ENCODE data around the gene CCDC91.
A peak's percentile ranks its signal among the peaks of the same experiment; 100 is the strongest.
"Not testable (repeated sequence)": the region's sequence is repeated elsewhere in the genome, so short reads cannot be mapped to it uniquely, and the experiment has no call there.

The CCDC91 gene

DNA sequence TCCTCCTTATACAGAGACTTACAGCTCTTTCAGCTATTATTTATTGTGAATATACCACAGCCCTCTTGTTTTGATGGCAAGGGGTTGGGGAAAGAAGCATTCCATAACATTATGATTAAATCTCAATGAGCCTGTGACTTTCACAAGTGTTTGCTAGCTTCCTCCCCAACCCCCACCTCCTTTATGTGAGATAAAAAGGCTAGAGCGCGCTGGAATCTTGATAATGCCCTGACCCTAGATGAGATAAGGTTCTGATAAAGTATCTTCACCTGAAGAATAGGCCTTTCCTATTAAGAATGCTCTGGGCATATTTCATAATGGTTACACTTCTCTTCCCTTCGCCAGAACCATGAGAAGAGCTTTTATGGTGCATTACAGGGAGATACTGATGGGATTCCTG lies 236.8 kb downstream of the CCDC91 start:
- DNase-seq (ENCODE audit: low read depth, low spot score): no peak
- no peak overlapping the region for H3K27ac ChIP-seq

GRCh38 chr12:28440081-28440608 lies 249.9 kb downstream of the CCDC91 start:
- no peak overlapping the region for H3K27ac ChIP-seq
- DNase-seq (ENCODE audit: low read depth, low spot score): no peak

DNA sequence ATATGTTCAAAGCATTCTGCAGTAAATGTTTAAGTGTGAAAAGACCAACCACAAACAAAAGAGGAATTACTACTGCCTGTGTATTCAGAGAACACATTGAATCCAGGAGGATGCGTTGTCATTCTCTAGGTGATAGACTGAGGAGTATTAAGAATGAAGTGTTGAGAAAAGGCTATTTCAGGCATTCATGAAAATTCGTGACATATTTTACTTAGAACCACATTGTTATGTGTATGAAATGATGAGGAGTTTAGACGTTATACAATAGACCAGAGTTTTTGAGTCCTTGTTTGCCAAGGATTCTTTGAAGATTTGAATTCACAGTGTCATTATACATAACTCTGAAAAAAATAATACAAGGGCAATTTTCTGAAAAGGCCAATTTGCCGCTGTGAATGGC lies 251.8 kb downstream of the CCDC91 start:
- no peak for DNase-seq (ENCODE audit: low read depth, low spot score)
- no peak overlapping the region for H3K27ac ChIP-seq

GRCh38 chr12:28443337-28443736 lies 253.1 kb downstream of the CCDC91 start:
- no peak overlapping the region for H3K27ac ChIP-seq
- no peak for DNase-seq (ENCODE audit: low read depth, low spot score)

- no peak for DNase-seq (ENCODE audit: low read depth, low spot score)
- no peak overlapping the region for H3K27ac ChIP-seq
Measured at GRCh38 chr12:28446031-28446430, 255.8 kb downstream of the CCDC91 start.

DNA sequence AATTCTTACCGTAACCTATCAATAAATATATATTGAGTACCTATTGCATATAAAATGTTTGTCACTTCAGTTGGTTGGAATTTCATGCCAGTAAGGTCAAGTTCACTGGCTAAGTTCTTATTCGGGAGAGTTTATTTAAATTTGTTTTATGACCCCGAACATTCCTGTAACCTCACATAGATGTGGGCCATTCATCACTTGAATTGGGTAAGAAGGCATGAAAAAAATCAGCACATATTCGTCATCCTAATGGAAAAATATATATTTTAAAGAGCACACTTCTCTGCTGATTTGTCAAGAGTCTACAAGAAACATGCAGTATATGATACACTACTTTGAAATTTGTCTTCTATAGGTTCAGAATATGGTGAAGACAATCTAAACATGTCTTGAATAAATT lies 263.4 kb downstream of the CCDC91 start:
- DNase-seq (ENCODE audit: low read depth, low spot score): no peak
- H3K27ac ChIP-seq: no peak overlapping the region

DNA sequence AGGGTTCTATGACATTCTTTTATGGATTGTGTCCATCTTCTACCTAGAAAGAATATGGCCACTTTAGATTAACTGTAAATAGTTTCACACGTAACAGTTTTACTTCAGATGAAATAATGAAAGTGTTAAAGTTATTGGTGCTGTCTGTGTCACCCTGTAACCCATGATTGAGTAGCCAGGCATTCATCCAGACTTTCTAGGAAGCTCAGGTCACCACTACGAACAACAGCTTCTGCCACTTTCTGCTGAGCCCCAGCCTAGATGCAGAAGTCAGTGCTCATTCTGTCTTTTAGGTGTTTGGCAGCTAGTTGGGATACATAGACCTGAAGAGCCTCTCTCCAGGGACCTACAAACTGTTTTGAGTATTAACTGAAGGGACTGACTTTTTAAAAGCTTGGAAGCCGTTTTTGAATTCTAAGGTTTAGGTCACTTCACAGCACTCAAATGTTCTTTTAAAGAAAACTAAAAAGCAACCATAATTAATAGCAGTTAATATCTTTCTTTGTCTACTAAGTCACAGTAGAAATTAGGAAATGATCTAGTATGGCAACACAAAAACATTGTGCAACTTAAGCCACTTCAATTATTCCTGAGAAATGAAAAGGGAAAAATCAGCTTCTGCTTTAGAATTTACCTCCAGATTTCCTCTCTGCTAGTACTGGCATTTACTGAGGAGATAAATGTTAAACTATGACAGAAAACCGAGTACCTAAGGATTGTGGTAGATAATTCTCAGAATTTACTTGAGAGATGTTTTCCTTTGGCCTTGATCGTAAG lies 266.9 kb downstream of the CCDC91 start:
- DNase-seq (ENCODE audit: low read depth, low spot score): no peak
- no peak overlapping the region for H3K27ac ChIP-seq

DNA sequence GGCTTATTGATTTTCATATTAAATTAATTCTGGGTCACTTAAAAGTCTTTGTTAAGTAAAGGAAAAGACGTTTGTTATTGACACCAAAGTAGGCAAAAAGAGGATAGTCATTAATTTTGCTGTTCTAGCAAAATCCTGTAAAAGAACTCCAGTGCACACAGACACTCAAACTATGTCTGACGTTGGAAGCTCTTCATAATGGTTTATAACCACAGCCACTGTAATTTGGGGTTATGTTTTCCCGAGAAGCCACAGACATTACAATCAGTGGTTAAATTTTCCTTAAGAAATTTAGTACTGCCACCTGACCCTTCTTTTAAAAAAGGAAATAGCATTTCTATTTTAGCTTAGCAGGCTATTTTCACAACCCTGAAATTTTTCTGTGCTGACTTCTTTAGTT lies 267.5 kb downstream of the CCDC91 start:
- no peak overlapping the region for H3K27ac ChIP-seq
- DNase-seq (ENCODE audit: low read depth, low spot score): no peak

GRCh38 chr12:28459481-28459880 lies 269.2 kb downstream of the CCDC91 start:
- DNase-seq (ENCODE audit: low read depth, low spot score): no peak

DNA sequence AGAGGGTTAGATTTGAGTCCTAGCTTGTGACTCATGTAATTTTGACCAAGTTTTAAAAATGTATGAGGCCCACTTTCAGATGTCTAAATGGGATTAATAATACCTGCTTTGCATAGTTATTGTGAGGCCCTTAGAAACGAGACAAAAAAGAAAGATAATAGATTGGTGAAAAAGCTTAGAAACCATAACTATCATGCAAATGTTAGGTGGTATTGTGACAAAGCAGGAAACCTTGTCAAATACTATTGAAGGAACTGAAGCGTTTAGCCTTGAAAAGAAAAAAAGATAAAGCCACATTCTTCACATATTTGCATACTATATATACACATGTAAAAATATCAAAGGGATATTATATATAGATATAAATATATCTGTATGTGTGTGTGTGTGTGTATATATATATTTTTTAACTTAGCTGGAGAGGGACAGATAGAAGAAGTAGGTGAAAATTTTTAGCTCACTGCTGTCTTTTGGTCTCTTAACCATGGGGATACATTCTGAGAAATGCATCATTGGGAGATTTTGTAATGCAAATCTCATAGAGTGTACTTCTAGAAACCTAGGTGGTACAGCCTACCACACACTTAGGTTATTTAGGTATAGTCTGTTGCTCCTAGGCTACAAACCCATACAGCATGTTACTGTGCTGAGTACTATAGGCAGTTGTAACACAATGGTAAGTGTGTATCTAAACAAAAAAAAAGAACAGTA lies 270.3 kb downstream of the CCDC91 start:
- H3K27ac ChIP-seq: no peak overlapping the region
- DNase-seq (ENCODE audit: low read depth, low spot score): no peak

More at GRCh38 chr12:28459481-28459880, 269.2 kb downstream of the CCDC91 start:
- no peak overlapping the region for H3K27ac ChIP-seq

GRCh38 chr12:28463396-28463795 lies 273.1 kb downstream of the CCDC91 start:
- DNase-seq (ENCODE audit: low read depth, low spot score): no peak
- no peak overlapping the region for H3K27ac ChIP-seq

DNA sequence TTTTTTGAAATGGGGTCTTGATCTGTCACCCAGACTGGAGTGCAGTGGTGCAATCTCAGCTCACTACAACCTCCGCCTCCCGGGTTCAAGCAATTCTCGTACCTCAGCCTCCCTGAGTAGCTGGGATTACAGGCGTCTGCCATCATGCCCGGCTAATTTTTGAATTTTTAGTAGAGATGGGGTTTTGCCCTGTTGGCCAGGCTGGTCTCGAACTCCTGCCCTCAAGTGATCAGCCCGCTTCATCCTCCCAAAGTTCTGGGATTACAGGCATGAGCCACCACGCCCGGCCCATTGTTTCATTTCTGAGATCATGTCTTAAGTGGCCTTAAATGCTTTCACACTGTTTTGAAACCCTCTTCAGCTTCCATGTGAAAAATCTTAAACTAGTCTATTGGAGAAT lies 281.5 kb downstream of the CCDC91 start:
- DNase-seq (ENCODE audit: low read depth, low spot score); H3K27ac ChIP-seq: not testable (repeated sequence)

GRCh38 chr12:28476206-28476605 lies 285.9 kb downstream of the CCDC91 start:
- not testable (repeated sequence) for H3K27ac ChIP-seq; DNase-seq (ENCODE audit: low read depth, low spot score)

GRCh38 chr12:28479097-28479496 lies 288.8 kb downstream of the CCDC91 start:
- not testable (repeated sequence) for DNase-seq (ENCODE audit: low read depth, low spot score); H3K27ac ChIP-seq

DNA sequence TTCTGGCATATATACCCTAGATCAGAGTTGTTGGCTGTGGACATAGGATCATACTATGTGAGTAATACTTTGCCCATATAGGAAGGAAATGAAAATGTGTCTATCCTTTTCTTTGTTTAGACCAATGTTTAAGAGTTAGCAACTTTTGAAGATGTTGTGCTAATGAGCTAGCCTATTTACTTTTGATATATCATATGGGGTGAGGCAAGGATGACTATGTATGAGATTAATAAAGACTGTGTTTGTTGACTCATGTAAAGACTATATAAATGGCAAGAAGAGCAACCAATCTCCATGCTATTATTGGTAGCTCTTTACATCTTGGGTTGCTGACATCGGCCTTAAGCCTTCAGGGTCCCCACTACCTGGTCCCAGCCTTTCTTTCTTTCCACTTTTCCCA lies 289.4 kb downstream of the CCDC91 start:
- H3K27ac ChIP-seq: no peak overlapping the region
- no peak for DNase-seq (ENCODE audit: low read depth, low spot score)

GRCh38 chr12:28484156-28484555 lies 293.9 kb downstream of the CCDC91 start:
- no peak overlapping the region for H3K27ac ChIP-seq
- no peak for DNase-seq (ENCODE audit: low read depth, low spot score)

DNA sequence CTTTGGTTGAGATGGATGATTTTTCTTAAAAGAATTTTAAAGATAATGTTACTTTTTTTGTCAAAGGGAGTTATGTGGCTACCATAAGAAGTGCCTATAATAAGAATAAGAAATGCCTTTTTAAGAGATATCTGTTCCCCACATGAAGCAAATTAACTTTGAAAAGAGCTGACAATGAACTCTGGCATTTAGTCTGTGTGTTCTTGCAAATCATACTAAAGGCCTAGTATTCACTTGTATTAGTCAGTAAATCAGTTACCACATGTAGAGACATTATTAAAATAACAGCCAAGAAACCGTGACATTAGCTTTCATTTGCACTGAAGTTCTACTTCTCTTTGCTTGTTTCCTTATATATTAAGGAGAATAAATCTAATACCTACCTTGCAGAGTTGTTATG lies 296.3 kb downstream of the CCDC91 start:
- DNase-seq (ENCODE audit: low read depth, low spot score): no peak
- H3K27ac ChIP-seq: no peak overlapping the region

GRCh38 chr12:28489246-28489645 lies 299.0 kb downstream of the CCDC91 start:
- DNase-seq (ENCODE audit: low read depth, low spot score): no peak
- H3K27ac ChIP-seq: peak overlapping the region; percentile 12

GRCh38 chr12:28497889-28498411 lies 307.7 kb downstream of the CCDC91 start:
- DNase-seq (ENCODE audit: low read depth, low spot score): peak; percentile 81
- H3K27ac ChIP-seq: peak overlapping the region; percentile 51

DNA sequence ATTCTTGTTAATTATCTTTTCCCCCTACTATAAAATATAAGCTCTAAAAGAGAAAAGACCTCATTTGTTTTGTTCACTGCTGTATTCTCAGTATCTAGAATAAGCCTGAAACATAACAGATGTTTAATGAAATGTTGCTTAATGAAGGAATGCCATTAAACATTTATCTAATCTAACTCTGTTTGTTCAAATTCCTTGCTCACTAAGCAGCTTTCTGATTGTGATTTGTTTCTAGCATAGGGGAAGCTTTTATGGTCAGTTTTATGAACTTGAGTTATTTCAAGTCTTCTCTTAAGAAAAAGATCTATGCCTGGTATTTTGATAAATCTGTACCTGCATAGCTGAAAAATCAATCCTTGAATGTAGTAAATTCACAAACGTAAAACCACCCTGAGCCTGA lies 308.6 kb downstream of the CCDC91 start:
- H3K27ac ChIP-seq: no peak overlapping the region
- DNase-seq (ENCODE audit: low read depth, low spot score): no peak

GRCh38 chr12:28500373-28501024 lies 310.2 kb downstream of the CCDC91 start:
- DNase-seq (ENCODE audit: low read depth, low spot score): no peak
- H3K27ac ChIP-seq: no peak overlapping the region

Measured in epithelial cell of prostate (primary cell).